GM21723 (cell line): ENCODE data around the gene THAP6.

Experiments
- ATAC-seq: cut with Tn5 transposase; IDR thresholded peaks from one replicate; pipeline ENCODE4 v1.9.1; 2021; ENCODE audit warnings: mild to moderate bottlenecking, moderate library complexity; ENCODE audit not compliant: unreplicated experiment

THAP6 gene

GRCh38 chr4:75567725-75568124 lies 53.5 kb downstream of the THAP6 start:
- ATAC-seq = no peak
